GM12873 (cell line): ENCODE measurements around the gene MSI2.

Experiments used
- CTCF ChIP-seq: IDR thresholded peaks from 2 replicates; pipeline ENCODE4 v1.5.1; 2012; ENCODE audit warnings: low read depth, mild to moderate bottlenecking, moderate library complexity, low read length, control low read depth; ENCODE audit not compliant: insufficient read depth; ENCODE audit errors: missing control alignments

MSI2 gene

GRCh38 chr17:57273490-57273889 lies 17.2 kb downstream of the MSI2 start:
- no peak for TF ChIP-seq CTCF

- no peak for TF ChIP-seq CTCF
These were observed 17.8 kb downstream of the MSI2 start for GRCh38 chr17:57274162-57274561.

- no peak for TF ChIP-seq CTCF
These were observed 18.9 kb downstream of the MSI2 start for GRCh38 chr17:57275071-57275764.

- TF ChIP-seq CTCF = no peak
These were observed 20.3 kb downstream of the MSI2 start for GRCh38 chr17:57276621-57277020.

- no peak for TF ChIP-seq CTCF
These were observed 21.7 kb downstream of the MSI2 start for GRCh38 chr17:57277923-57278604.

GRCh38 chr17:57278740-57279387 lies 22.5 kb downstream of the MSI2 start:
- no peak for TF ChIP-seq CTCF

GRCh38 chr17:57279432-57279831 lies 23.1 kb downstream of the MSI2 start:
- no peak for TF ChIP-seq CTCF
